Fibroblast of skin of right quadriceps (primary cell): ENCODE data around the gene ZNF689.
A peak's percentile ranks its signal among the peaks of the same experiment; 100 is the strongest.
"Not testable (repeated sequence)": the region's sequence is repeated elsewhere in the genome, so short reads cannot be mapped to it uniquely, and the experiment has no call there.

Source experiments
- DNase-seq: peaks from one replicate; pipeline ENCODE4 v3.0.0-alpha.2; 2013

The ZNF689 gene

DNA sequence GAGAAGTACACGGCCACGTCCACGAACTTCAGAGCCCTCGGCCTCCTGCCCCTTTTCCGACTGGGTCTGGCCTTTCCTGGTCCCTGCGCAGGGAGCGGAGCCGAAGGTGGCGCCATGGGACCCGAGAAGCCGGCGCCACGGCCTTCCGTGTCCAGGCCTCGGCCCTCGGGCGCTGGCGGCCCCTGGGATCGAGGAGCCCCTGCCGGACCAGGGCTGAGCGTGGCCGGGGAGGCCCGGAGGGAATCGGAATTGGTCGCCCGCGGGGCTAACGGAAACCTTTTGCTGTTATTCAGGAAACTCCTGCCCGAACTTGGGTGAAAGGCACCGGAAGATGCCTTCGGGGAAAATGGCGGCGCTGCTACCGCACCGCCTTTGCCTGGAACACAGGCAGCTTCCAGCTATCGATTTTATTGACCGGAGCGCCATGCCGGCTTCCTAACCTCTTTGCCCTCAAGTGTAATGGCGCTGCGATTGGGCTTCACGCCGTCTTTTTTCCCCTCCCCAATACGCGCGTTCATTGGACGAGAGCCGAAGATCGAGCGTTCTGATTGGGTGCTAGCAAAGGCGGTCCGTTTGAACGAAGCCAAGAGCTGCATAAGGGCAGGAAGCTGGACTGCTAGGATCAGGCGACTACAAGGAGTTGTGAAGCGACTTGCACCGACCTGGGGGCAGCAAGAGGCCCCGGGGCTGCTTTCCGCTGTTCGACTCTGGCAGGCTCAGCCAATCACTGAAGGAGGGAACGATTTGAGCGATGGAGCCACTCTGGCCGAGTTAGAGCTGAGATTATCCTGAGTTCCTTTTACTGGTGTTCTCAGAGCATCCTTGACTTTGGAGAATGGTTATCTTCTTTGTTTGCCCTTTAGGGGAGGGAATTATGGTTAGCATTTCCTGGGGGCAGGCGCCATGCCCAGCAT lies at the start of gene ZNF689:
TSS of gene ZNF689 (minus strand) at position 464 of the 914 bp plus-strand sequence. CDS start at position 116, 348 bp downstream.
- DNase-seq, result peak; percentile 98

- DNase-seq, result peak; percentile 99
Measured at GRCh38 chr16:30658731-30659506, 48.7 kb upstream of the ZNF689 start.

DNA sequence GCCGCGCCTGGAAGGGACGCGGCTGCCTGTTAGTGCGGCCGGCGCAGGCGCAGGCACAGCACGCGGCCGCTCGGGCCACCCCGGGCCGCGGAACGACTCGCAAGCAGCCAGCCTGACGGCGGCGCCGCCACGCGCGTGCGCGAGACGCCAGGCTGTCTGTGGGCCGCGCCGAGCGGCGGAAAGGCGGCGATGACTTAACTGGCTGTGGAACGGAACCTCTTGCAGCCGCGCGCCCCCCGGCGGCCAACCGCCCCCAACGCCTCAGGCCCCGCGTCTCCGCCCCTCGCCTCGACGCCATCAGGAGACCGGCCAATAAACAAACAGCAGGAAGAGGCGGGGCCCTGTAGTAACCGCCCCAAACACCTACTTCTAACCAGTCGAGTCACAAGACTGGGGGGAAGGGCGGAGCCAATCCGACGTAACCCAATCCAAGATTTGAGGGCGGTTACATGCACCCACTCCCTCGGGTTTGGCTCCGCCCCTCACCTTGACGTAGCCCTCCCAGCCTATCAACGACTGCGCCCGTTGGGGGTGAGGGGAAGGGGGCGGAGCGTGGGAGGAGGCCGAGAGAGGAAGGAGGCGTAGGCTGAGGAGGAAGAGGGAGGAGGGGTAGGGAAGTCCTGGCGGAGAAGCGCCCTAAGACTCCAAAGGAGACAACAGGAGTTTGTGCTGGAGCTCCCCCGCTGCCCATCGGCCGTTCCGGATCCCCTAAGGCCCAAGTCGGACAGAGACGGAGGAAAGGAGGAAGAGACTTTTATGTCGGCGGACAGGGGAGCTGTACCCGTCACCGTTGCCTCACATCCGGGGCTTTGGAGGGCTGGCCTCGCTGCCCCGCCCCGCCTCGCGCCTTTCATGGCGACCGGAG lies 47.9 kb upstream of the ZNF689 start, which contains the start of gene FBRS:
TSS of gene FBRS (plus strand) at position 566 of the 865 bp plus-strand sequence. CDS start 1,088 bp downstream, outside the sequence.
- peak; percentile 100 for DNase-seq

- no peak for DNase-seq
Measured at GRCh38 chr16:30656974-30657865, 47.0 kb upstream of the ZNF689 start.

- no peak for DNase-seq
Measured at GRCh38 chr16:30656388-30656787, 46.2 kb upstream of the ZNF689 start.

GRCh38 chr16:30655815-30656347 lies 45.7 kb upstream of the ZNF689 start:
- no peak for DNase-seq

DNA sequence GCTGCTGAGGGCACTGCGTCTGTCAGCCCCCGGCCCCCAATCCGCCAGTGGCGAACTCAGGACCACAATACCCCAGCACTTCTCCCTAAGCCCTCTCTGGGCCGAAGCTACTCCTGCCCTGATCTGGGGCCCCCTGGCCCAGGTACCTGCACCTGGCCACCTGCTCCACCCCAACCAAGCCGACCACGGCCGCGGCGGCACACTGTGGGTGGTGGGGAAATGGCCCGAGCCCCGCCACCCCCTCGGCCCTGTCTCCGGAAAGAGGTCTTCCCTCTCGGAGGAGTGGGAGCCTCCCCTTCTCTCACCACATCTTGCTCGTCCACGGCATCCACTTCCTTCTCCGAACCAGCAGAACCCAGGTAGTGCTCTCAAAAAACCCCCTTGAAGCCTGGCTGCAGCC lies 44.7 kb upstream of the ZNF689 start:
- no peak for DNase-seq

GRCh38 chr16:30652718-30653117 lies 42.5 kb upstream of the ZNF689 start:
- no peak for DNase-seq

DNA sequence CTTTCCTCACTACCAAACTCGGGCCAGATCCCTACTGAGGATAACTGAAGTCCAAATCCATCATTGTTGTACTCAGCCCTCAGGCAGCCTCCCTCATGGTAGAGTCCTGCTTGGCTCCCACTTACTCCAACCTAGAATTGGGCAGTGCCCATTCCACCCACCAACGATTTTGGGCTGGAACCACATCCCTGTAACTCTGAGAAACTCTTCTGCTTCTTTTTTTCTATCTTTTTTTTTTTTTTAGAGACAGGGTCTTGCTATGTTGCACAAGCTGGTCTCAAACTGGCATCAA lies 41.8 kb upstream of the ZNF689 start:
- no peak for DNase-seq

DNA sequence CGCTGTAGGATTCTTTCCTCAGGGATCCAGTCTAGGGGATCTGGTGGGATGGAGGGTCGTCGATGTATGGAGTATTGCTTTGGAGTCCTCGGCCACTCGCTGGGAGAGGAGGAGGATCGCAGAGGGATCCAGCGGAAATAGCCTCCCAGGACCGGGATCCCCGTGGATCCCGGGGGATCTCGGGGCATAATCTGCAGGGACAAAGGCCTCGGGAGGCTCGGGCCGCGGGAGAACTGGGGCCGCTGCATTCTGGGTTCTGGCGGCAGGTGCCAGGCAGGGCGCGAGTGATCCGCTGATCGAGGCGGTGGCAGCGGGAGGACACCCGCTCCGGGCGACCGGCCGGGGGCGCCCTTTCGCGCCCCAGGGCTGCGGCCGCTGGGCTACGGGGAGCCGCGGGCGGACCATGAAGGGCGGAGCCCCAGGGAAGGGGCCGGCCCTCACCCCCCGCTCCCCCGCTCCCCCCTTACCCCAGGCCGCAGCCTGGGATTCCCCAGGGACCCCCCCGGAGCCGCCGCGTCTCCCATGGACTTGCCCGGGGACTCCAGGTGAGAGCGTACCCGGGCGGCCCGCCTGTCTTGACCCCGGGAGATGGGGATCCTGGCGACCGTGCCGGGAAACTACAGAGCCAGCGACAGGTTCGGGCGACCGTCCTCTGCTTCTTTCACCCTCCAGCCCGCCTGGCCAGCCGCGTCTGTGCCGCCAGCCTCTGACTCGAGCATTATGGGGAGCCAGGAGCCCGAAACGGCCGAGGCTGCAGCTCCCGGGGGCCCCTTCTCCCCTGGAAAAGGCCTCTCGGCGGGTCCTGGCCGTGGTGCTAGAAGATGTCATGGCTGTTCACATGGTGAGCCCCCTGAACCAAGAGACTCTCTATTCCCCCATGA lies 41.2 kb upstream of the ZNF689 start:
- peak; percentile 61 for DNase-seq

DNA sequence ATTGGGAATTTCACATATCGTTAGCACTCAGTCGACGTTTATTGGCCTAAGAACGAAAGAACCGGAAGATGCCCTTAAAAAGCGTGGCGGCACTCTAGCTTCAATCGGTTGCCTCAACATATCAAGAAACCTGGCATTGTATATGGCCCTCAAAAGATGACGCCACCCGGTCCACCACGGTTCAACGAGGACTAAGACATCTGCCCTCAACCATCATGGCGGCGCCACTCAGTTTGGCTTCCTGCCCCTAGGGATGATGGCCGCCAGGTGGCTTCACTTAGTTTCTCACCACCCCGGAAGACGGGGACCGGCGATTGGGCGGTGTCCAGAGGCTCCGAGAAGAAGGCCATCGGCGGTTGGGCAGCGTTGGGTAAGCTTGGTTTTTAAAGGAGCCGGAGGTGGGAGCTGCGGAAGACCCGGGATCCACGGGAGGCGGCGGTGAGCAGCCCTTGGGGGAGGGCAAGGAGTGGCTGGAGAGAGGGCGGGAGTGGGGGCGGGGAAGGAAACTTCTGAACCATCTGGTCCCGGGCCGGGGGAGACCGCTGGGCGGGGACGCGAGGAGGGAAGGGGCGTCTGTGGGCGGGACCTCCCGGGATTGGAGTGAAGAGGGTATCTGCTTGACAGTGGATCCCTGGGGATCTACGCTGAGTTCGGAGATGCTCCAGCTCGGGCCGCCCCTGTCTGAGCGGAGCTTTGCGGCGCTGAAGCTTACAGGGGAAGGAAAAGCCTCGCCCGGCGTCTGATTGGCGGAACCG lies 40.4 kb upstream of the ZNF689 start, which contains the start of gene PRR14:
TSS of gene PRR14 (plus strand) at position 592 of the 755 bp plus-strand sequence. CDS start 686 bp downstream, outside the sequence.
- DNase-seq, result peak; percentile 100

DNA sequence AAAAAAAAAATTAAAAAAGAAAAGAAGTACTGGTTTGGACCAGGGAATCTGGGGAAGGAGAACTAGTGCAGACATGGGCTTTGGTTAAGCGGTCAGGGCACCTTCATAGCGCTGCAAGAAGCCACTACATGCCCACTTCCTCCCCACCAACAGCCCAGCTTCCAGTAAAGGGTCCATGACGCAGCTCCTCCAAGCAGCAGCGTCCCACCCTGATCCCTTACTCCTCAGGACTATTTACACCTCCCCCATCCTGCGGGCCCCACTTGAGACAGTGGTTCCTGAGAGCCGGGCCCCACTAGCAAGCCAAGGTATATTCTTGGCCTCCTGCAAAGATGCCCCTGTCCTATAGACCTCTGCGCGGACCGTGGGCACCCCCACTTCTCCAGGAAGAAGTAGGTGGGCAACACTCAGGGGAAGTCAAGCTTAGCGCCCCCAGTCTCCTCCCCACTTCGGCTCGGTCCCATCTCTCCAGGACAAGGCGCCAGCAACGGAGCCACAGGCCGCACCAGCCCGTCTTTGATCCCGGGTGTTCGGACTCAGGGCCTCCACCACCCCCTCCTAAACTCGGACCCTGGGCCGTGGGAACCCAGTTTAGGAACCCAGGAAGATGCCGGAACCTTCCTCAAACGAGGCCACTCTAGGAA lies 39.7 kb upstream of the ZNF689 start:
- DNase-seq, result no peak

DNA sequence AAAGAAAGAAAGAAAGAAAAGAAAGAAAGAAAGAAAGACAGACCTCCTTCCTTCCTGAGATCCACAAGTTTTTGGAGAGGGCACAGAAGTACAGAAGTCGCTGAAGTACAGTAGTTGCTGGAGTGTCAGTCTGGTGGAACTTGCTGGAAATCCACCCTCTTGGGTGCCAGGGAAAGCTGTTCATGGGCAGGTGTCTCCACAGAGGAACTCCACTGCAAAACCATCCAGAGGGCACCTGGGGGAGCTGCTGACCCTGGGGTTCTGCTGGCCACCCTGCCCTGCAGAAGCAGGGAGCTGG lies 37.0 kb upstream of the ZNF689 start:
- no peak for DNase-seq

DNA sequence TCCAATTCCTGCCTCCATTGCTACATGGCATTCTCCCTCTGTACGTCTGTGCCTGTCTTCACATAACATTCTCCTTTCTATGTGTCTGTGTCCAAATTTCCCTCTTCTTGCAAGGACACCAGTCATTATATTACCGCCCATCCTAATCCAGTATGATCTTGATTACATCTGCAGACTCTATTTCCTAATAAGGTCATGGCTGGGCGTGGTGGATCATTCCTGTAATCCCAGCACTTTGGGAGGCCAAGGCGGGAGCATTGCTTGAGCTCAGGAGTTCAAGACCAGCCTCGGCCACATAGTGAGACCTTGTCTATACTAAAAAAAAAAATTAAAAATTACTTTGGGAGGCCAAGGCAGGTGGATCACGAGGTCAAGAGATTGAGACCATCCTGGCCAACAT lies 35.5 kb upstream of the ZNF689 start:
- DNase-seq, result no peak

GRCh38 chr16:30644334-30644830 lies 34.2 kb upstream of the ZNF689 start:
- no peak for DNase-seq

DNA sequence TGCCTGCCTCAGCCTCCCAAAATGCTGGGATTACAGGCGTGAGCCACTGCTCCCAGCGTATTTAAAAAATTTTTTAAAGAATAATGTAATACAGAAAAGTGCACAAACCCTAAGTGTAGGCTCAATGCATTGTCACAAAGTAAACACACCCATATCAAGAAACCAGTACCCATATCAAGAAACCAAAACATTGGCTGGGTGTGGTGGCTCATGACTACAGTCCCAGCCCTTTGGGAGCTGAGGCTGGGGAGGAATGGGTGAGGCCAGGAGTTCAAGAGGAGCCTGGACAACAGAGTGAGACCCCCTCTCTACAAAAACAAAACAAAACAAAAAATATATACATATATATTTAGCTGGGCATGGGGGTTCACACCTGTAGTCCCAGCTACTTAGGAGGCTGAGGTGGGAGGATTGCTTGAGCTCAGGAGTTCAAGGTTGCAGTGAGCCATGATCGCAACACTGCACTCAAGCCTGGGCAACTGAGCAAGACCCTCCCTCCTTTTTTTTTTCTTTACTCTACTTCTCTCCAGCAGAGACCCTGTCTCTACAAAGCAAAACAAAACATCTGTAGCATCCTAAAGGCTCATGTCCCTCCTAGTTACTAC lies 31.3 kb upstream of the ZNF689 start:
- no peak for DNase-seq

DNA sequence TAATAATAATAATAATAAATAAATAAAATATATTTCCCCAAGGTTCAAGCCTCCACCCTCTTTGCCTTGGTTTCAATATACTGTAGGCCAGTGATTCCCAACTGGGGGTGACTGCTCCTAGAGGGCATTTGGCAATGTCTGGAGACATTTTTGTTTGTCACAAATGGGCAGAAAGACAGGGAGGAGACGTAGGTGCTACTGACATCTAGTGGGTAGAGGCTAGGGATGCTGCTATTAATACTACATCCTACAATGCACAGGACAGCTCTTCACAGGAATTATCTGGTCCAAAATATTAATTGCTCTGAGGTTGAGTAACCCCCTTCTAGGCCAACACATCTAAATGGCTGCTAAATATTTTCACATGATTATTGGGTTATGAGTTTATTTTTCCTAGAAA lies 27.8 kb upstream of the ZNF689 start:
- peak; percentile 60 for DNase-seq

- not testable (repeated sequence) for DNase-seq
Measured at GRCh38 chr16:30637139-30637538, 26.9 kb upstream of the ZNF689 start.

GRCh38 chr16:30636599-30636998 lies 26.4 kb upstream of the ZNF689 start:
- DNase-seq, result no peak
